Activated gamma-delta T cell treated with anti-CD3 and anti-CD28 coated beads, Interleukin-2, amount 50 U/mL, for 16 hours (primary cell): Measurements from ENCODE around the gene RECQL5.

Experiments
- DNase-seq: peaks from one replicate; pipeline ENCODE4 v3.0.0-alpha.2; 2020; ENCODE audit warnings: low read depth

RECQL5 gene

GRCh38 chr17:75688209-75688825 is 21.4 kb upstream of the RECQL5 start:
- DNase-seq: no peak

- DNase-seq: no peak
These were observed 18.5 kb upstream of the RECQL5 start for GRCh38 chr17:75685499-75685898.

DNA sequence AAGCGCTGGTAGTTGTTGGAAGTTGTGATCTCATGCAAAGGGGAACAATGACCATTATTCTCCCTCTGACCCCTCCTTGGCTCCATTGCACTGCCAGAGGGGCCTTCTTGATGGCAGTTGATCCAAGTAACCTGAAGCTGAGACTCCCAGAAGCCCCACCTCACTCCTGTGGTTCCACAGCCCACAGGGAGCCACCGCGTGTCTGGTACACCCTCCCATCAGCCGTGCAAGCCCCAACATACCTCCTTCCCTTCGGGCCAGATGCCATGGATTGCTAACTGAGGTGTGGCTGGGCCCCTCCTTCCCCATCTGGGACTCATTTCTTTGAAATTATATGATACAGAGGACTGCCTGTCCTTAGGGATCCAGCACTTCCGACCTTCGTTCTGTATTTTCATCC is 18.0 kb upstream of the RECQL5 start:
- DNase-seq: no peak

GRCh38 chr17:75684249-75684648 is 17.3 kb upstream of the RECQL5 start:
- no peak for DNase-seq

GRCh38 chr17:75683583-75683982 is 16.6 kb upstream of the RECQL5 start:
- DNase-seq: no peak

GRCh38 chr17:75681289-75681688 is 14.3 kb upstream of the RECQL5 start:
- no peak for DNase-seq

DNA sequence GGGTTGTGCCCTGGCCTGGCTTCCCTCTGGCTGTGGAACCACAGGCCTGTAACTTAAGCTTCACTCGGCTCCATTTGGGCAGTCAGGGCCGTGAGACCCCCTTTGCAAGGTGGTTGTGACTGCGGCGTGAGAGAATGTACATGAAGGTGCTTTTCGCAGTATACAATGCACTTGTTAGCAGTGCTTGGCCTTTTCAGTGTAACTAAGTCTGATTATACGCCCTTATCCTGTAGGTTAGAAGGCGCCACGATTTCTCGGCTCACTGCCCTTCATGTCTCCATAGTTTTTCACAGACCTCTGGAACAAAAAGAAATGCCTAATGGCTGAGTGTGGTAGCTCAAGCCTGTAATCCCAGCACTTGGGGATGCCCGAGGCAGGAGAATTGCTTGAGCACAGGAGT is 13.5 kb upstream of the RECQL5 start:
- DNase-seq: no peak

GRCh38 chr17:75679706-75680211 is 12.8 kb upstream of the RECQL5 start:
- DNase-seq: no peak

- DNase-seq: no peak
These were observed 9.5 kb upstream of the RECQL5 start for GRCh38 chr17:75676461-75676860.

GRCh38 chr17:75673487-75673886 is 6.5 kb upstream of the RECQL5 start:
- no peak for DNase-seq

DNA sequence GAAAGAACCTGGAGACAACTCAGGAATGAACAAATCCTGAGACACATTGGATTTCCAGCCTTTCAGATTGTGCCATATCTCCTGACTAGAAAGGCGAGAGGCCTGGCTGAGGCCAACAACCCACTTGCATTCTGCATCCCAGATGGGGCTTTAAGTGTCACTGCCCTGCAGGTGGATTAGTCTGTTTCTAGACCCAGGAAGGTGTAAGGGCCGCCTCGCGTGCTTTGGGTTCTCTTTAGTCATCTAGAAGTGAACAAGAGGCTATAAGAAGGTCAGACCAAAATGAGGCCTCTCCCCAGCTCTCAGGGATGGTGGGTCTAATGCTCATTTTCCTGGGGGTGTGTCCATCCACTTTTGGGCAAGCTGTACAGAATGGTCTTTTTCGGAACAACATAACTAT is 5.1 kb upstream of the RECQL5 start:
- DNase-seq: no peak

DNA sequence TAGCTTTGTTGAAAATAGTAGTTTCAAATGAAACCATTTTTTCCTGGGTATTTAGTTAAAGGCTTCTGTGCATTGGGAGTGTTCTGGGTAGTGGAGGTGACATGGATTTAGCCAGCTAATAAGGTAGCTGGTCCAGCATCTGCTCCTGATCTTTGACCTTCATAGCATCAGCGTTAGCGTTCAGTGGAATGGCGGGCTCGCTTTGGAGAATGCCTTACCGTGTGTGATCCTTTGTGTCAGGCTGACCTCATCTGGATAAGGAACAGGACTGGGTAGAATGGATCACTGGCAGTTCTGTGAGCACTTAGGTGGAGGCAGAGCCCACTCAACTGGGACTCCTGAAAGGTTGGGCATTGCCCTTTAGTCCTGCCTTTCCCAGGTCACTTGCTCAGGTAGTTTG is 3.9 kb upstream of the RECQL5 start:
- DNase-seq: no peak

GRCh38 chr17:75668489-75668888 is 1.5 kb upstream of the RECQL5 start:
- DNase-seq: no peak

- DNase-seq: no peak
These were observed 871 bp upstream of the RECQL5 start for GRCh38 chr17:75667825-75668224.

DNA sequence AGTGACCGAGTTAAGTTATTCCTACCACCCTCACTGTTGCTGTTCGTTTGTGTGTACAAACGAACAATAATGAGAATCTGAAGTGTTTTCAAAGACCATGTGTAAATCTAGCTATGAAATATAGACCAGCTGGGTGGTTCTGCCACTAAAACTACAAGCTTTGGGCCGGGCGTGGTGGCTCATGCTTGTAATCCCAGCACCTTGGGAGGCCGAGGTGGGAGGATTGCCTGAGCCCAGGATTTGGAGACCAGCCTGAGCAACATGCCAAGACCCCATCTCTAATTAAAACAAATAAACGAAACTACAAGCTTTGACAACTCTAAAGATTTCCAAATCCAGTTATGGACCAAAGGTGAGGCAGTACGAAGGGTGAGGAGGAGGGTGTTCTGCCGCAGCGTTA is 973 bp downstream of the RECQL5 start:
- no peak for DNase-seq

GRCh38 chr17:75664099-75664549 is 2.8 kb downstream of the RECQL5 start:
- no peak for DNase-seq

GRCh38 chr17:75662511-75662910 is 4.4 kb downstream of the RECQL5 start:
- DNase-seq: no peak

DNA sequence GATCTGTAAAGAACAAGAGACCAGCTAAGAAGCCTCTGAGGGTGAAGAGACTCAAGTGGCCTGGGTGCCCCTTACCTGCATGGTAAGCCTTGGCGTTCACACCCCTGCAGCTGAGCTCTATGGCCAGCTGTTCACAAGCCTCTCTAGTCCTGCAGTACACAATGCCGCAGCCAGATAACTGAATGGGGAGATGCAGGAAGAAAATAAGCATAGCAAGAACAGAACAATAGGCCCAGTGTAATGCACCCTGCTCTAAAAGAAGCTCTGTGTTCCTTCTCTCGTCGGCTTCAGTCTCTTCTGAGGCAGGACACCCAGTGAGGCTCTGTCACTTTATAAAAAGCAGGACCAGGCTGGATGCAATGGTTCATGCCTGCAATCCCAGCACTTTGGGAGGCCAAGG is 5.4 kb downstream of the RECQL5 start:
- no peak for DNase-seq

DNA sequence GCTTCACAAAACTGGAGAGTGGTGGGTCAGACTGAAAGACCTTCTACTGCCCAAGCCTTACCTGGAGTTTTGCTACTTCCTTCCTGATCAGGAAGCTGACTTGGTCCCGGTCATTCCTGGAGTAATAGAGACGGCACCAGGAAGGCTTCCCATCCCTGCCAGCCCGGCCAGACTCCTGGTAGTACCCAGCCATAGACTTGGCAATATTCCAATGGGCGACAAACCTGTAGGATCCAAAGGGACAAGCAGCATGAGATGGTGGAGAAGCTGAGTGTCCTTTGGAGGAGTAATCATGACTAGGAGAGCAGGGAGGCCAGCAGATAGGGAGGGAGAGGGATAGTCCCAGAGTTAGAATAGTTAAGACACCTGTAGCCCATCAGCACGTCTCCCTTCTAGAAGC is 8.7 kb downstream of the RECQL5 start:
- no peak for DNase-seq

- no peak for DNase-seq
These were observed 12.8 kb downstream of the RECQL5 start for GRCh38 chr17:75654176-75654575.

- no peak for DNase-seq
These were observed 13.9 kb downstream of the RECQL5 start for GRCh38 chr17:75652934-75653549.

DNA sequence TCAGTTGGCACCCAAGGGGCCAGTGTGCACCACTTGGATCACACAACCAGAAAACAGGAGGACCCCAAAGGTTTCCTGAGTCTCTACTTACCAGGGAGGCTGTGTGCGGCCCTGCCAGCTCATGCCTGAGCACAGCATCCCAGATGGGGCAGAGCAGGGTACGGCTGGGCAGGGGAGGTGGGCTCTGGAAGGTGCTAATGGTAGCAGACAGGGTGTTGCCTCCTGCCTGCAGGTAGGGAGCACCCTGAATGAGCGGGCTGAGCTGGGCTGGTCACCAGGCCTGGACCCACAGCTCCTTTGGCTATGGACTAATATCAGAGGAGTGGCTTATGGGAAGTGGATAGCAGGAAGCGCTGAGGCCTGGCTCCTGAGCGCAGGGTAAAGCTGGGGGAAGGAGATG is 14.6 kb downstream of the RECQL5 start:
- no peak for DNase-seq

DNA sequence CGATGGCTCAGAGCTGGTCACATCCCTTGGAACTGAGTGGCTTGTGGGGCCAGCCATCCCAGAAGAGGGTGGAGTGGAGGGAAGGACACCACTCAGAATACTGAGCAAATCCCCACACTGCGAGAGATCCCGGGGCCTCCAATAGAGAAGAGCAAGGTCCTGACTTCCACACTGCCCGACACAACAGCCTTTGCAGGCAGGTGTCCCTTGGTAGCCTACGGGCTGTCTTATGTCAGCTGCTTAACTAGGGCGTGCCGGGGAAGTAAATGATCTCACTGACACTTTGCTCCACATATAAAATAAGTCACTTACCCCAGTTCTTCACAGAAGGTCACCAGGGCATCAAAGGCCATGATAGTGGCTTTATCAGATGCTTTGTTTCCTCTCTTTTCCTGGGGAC is 16.1 kb downstream of the RECQL5 start:
- DNase-seq: no peak

GRCh38 chr17:75649687-75650086 is 17.3 kb downstream of the RECQL5 start:
- no peak for DNase-seq
